SKM-1 treated with dmso at 0.1 percent for 144 hours (cell line): Measurements from ENCODE around the gene TMEM169.
A peak's percentile ranks its signal among the peaks of the same experiment; 100 is the strongest.

Source experiments
- DNase-seq: peaks from one replicate; lab custom pipeline; 2025; ENCODE audit not compliant: unreplicated experiment; lab: John Stamatoyannopoulos, UW

The TMEM169 gene

GRCh38 chr2:216081487-216082116 lies at the start of gene TMEM169, which contains the start of gene PECR:
Gene TMEM169 (plus strand): TSS chr2:216081919. CDS start chr2:216095964, 14,045 bp downstream.
Gene PECR (minus strand): TSS chr2:216081809. CDS start chr2:216081741, 68 bp downstream.
- DNase-seq, result peak; percentile 54

GRCh38 chr2:216031960-216032689 lies 49.6 kb upstream of the TMEM169 start:
- no peak for DNase-seq

- DNase-seq, result no peak
Observed at GRCh38 chr2:216033403-216033802, 48.3 kb upstream of the TMEM169 start.

GRCh38 chr2:216034065-216034464 lies 47.7 kb upstream of the TMEM169 start:
- peak; percentile 28 for DNase-seq

- no peak for DNase-seq
Observed at GRCh38 chr2:216039918-216040317, 41.8 kb upstream of the TMEM169 start.

- DNase-seq, result no peak
Observed at GRCh38 chr2:216041438-216041837, 40.3 kb upstream of the TMEM169 start.

GRCh38 chr2:216043949-216044348 lies 37.8 kb upstream of the TMEM169 start:
- no peak for DNase-seq

GRCh38 chr2:216044883-216045486 lies 36.7 kb upstream of the TMEM169 start:
- DNase-seq, result no peak

GRCh38 chr2:216047397-216047796 lies 34.3 kb upstream of the TMEM169 start:
- no peak for DNase-seq

- DNase-seq, result no peak
Observed at GRCh38 chr2:216049452-216049851, 32.3 kb upstream of the TMEM169 start.

- no peak for DNase-seq
Observed at GRCh38 chr2:216051350-216051749, 30.4 kb upstream of the TMEM169 start.

GRCh38 chr2:216052420-216052819 lies 29.3 kb upstream of the TMEM169 start:
- DNase-seq, result no peak

- DNase-seq, result no peak
Observed at GRCh38 chr2:216055680-216056079, 26.0 kb upstream of the TMEM169 start.

GRCh38 chr2:216056739-216057138 lies 25.0 kb upstream of the TMEM169 start:
- no peak for DNase-seq

GRCh38 chr2:216057688-216058193 lies 24.0 kb upstream of the TMEM169 start:
- DNase-seq, result peak; percentile 82

- no peak for DNase-seq
Observed at GRCh38 chr2:216059233-216059834, 22.4 kb upstream of the TMEM169 start.

- no peak for DNase-seq
Observed at GRCh38 chr2:216064014-216064630, 17.6 kb upstream of the TMEM169 start.

- no peak for DNase-seq
Observed at GRCh38 chr2:216064665-216065064, 17.1 kb upstream of the TMEM169 start.

- no peak for DNase-seq
Observed at GRCh38 chr2:216066230-216066629, 15.5 kb upstream of the TMEM169 start.

- no peak for DNase-seq
Observed at GRCh38 chr2:216069028-216069427, 12.7 kb upstream of the TMEM169 start.

- no peak for DNase-seq
Observed at GRCh38 chr2:216070195-216070594, 11.5 kb upstream of the TMEM169 start.
